H1 (cell line): Measurements from ENCODE around the gene SYNJ2. TPM values are rescaled to one million over a fixed set of nuclear protein-coding genes. Genes with fewer than 3 reads are reported as not detected.

ENCODE experiments used
- BCL11A ChIP-seq, 2 experiments: IDR thresholded peaks; one replicate each; pipeline ENCODE4 v1.6.1; 2011; ENCODE audit warnings: low read depth in 2 of 2, low read length in 2 of 2, mild to moderate bottlenecking in 2 of 2
- CHD1 ChIP-seq: IDR thresholded peaks from 2 replicates; pipeline ENCODE4 v1.6.1; 2012; ENCODE audit warnings: low read depth, low read length, improper control_type of control experiment
- CHD7 ChIP-seq: fragments of 300-600 bp; sonication (generic); IDR thresholded peaks from 2 replicates; pipeline ENCODE4 v1.7.1; 2012; ENCODE audit warnings: low read length, moderate library complexity, mild to moderate bottlenecking, inconsistent platforms; ENCODE audit not compliant: insufficient replicate concordance
- KDM4A ChIP-seq: IDR thresholded peaks from one replicate; pipeline ENCODE4 v1.7.1; 2012; ENCODE audit warnings: low read depth, mild to moderate bottlenecking, moderate library complexity, low read length, inconsistent platforms; ENCODE audit not compliant: severe bottlenecking
- TAF7 ChIP-seq: optimal IDR thresholded peaks from 2 replicates; pipeline ENCODE3; 2011; ENCODE audit warnings: low read depth, mild to moderate bottlenecking, inconsistent platforms, low read length, moderate library complexity, borderline replicate concordance
- YY1 ChIP-seq: IDR thresholded peaks from 2 replicates; pipeline ENCODE4 v1.6.1; 2011; ENCODE audit warnings: low read depth, mild to moderate bottlenecking, low read length
- polyA plus RNA-seq, 7 experiments: library from polyadenylated mRNA; depleted of rRNA in 3 of 7; stranded (reverse) in 5 of 7; unstranded in 2 of 7; fragments of >200 nt in 5 of 7; fragments of 200-250 nt in 2 of 7; gene quantifications; 1 replicate in 5 of 7; 2 replicates in 1 of 7; 4 replicates in 1 of 7; pipeline versions ENCODE4 v1.2.1 to v1.2.3, GENCODE V29; 2011 to 2013; ENCODE audit warnings: missing spikeins in 2 of 7, mixed read lengths in 2 of 7
- total RNA-seq: library from RNA; stranded (reverse); fragmentation: NEBNext Ultra II Directional; extraction: Animal tissue kit (Norgen Biotek cat#: 25700); gene quantifications from 2 replicates; pipeline ENCODE4 v1.2.1, GENCODE V29; 2021

The SYNJ2 gene
- total and polyA plus RNA-seq, 2 of the 8 experiments (the other 6 are each of a cell fraction or from before 2014, with no cell fraction given): 3.7 to 13.9 TPM

DNA sequence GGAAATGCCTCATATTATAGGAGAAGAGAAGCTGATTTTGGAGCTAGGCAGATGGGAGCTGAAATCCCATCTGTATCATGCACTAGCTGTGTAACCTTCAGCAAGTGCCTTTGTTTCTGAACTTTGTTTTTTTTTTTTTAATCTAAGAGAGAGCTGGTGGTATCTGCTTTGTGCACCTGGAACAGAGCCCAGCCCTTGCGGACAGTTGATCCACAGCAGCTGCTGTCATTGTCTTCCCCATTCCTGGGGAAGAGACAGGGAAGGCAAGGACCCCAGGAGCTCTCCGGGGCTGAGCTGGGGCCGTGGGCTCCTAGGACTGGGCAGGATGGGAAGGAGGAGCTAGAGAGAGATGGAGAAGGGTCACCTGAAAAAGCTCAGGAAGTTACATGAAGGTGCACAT is 92.1 kb downstream of the SYNJ2 start (continued):
- TF ChIP-seq CHD7 (no peak), CHD1 (no peak), YY1 (no peak), TAF7 (no peak), BCL11A (IDR thresholded peaks at IDR 0.05; ENCODE audit: low read depth in 2 of 2, low read length in 2 of 2) (no peak), KDM4A (no peak)
